Heart left ventricle (tissue), 13 donors: Measurements from ENCODE around the gene FGFBP3.

Experiments used
- POLR2A ChIP-seq, 2 donors: fragments of 450-650 bp; IDR thresholded peaks; one replicate each; pipeline ENCODE4 v1.6.1; 2017; ENCODE audit warnings: antibody characterized with exemption in 2 of 2, mild to moderate bottlenecking in 2 of 2, moderate library complexity in 2 of 2
- TF ChIP-seq, protein P1 (sequence below), 12 donors: fragments of 200-600 bp; sonication (generic) in 4 of 12; IDR thresholded peaks; one replicate each; pipeline versions ENCODE4 v1.5.0 to v1.8.0; 2018 to 2022; ENCODE audit warnings: antibody characterized with exemption in 12 of 12, mild to moderate bottlenecking in 5 of 12
- donor health status: ischemic (EF 13 %, LVEDD 7.1; RV severe dilation, severe dysfunction).
- donor health status: DM: no; HTN: yes; CAD: no.
- donor health status: DM: no; HTN: no; CAD: no.
- donor health status: ischemic (EF 25% LVEDD 6.9; RV normal size, moderate dysfunction).
- donor health status: ischemic (EF 25% LVEDD 5.7; RV mildly dilated, moderate dysfunction).
- donor health status: ischemic (EF 35%, LVEDD 5.7; RV mildly dilated, moderate dysfunction).
- donor health status: nonischemic (EF 11% LVEDD 7.7; RV severe dilation, severe dysfunction).
- donor health status: DM: yes; HTN: yes; CAD: no.
- donor health status: PGD.
- donor health status: ischemic (EF 29% LVEDD 5.4; RV normal size, mild dysfunction).
- donor health status: nonischemic (EF 23%, LVEDD 6.1; RV moderate dilation, normal function).

DNA sequence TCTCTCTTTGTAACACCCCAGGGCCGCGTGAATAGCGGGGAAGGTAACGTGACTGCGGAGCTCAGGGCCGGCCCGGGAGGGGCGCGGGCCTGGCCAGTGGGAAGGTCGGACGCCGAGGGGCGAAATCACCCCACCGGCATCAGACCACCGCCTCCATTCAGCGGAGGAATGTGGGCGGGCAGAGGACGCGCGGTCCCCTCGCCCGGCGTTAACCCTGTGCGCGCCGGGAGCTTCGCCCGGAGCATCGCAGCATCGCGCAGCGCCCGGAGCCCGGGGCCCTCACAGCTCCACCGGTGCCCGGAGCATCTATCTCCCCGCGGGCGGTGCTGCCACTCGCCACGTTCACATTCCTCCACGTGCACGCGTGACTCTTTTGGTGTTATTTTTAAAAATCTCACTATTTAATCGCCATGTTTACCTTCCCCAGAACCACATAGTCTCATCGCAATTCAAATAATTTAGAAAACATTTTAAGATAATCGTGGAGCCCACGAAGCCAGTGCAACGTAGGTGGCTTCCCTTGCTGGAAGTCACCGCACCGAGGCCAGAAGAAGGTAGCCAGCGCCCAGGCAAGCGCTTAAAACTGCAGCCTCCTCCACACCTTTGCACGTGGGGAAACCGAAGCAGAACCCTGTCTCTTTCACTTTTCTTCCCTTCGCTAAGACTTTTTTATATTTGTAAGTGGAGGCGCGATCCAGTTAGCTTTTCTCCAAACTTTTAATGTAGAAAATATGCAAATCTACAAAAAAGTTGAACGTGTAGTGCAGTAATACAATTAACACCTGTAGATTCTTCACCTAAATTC, 21.8 kb downstream of the FGFBP3 start:
- TF ChIP-seq, protein P1, sequence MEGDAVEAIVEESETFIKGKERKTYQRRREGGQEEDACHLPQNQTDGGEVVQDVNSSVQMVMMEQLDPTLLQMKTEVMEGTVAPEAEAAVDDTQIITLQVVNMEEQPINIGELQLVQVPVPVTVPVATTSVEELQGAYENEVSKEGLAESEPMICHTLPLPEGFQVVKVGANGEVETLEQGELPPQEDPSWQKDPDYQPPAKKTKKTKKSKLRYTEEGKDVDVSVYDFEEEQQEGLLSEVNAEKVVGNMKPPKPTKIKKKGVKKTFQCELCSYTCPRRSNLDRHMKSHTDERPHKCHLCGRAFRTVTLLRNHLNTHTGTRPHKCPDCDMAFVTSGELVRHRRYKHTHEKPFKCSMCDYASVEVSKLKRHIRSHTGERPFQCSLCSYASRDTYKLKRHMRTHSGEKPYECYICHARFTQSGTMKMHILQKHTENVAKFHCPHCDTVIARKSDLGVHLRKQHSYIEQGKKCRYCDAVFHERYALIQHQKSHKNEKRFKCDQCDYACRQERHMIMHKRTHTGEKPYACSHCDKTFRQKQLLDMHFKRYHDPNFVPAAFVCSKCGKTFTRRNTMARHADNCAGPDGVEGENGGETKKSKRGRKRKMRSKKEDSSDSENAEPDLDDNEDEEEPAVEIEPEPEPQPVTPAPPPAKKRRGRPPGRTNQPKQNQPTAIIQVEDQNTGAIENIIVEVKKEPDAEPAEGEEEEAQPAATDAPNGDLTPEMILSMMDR (IDR thresholded peaks at IDR 0.05) = no peak
- no peak for TF ChIP-seq POLR2A (IDR thresholded peaks at IDR 0.05)
